ENCODE data around the gene SETX.

SETX gene

GRCh38 chr9:132351404-132352045 is 3.3 kb downstream of the SETX start:
- no peak for DNase-seq

DNA sequence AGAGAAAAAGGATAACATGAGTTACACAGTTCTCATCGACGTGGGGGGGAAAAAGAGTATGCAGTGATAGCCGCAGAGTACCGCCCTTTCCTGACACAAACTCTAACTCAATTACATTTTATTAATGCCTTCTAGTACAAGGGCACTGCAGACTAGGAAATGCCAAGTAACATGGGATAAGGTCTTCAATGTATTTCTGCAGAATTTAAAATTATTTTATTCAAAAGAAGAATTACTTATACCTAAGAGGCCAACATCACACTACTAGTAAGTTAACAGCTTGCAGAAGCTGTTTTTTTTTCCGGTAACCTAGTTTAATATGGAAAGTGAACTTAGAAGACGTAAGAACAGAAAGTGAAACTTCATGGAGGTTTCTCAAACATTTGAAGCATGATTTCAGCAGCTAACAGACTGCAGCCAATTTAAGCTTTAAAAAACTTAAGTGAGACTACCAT is 3.9 kb downstream of the SETX start:
- DNase-seq = no peak

DNA sequence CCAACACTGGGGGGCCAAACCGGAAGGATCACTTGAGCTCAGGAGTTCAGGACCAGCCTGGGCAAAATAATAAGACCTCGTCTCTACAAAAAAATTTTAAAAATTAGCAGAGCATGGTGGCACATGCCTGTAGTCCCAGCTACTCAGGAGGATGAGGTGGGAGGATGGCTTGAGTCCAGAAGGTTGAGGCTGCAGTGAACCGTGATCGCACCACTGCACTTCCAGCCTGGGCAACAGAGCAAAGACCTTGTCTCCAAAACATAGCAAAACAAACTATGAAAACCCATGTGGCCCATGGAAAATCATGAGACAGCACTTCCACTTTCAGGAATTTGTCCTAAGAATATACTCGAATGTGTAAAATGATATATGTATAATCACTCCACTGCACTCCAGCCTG is 6.1 kb downstream of the SETX start:
- no peak for DNase-seq

GRCh38 chr9:132346177-132346576 is 8.6 kb downstream of the SETX start:
- no peak for DNase-seq

- no peak for DNase-seq
These were observed 13.5 kb downstream of the SETX start for GRCh38 chr9:132341177-132341840.

GRCh38 chr9:132334364-132334763 is 20.4 kb downstream of the SETX start:
- DNase-seq = no peak

DNA sequence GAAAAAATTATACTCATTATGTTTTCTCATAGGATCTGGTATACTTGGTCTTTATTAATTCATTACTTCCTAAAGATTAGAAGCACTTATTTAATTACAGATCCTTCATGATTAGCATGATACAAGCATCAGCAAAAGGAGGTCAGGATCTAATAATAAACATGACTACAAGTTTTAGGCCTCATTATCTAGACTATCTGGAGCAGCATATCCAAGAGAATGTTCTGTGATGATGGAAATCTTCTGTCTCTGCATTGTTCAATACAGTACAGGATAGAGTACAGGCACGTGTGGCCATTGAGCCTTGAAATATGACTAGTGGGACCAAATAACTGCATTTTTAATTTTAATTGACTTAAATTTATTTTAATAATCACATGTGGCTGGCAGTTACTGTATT is 21.2 kb downstream of the SETX start:
- DNase-seq = no peak

DNA sequence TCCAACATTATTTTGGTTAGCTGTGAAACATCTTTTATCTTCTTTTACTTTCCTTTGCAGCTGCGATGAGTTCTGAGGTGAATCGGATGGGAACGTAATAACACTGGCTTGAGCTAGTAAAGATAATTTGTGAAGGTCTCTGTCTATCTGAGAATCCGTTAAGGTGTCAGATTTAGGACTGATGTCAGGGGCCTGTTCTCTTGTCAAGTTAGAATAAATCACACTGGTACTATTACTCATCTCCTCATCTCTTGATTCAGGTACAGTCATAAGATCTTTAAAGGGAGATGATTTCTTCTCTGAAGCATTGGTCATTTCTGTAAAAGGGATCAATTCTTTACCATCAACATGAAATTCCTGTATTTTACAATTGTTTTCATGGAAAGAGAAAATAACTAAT is 26.2 kb downstream of the SETX start:
- no peak for DNase-seq

GRCh38 chr9:132327537-132327936 is 27.2 kb downstream of the SETX start:
- no peak for DNase-seq

GRCh38 chr9:132324425-132324824 is 30.4 kb downstream of the SETX start:
- no peak for DNase-seq

- DNase-seq = no peak
These were observed 35.2 kb downstream of the SETX start for GRCh38 chr9:132319421-132320110.

GRCh38 chr9:132312873-132313272 is 41.9 kb downstream of the SETX start:
- DNase-seq = no peak

DNA sequence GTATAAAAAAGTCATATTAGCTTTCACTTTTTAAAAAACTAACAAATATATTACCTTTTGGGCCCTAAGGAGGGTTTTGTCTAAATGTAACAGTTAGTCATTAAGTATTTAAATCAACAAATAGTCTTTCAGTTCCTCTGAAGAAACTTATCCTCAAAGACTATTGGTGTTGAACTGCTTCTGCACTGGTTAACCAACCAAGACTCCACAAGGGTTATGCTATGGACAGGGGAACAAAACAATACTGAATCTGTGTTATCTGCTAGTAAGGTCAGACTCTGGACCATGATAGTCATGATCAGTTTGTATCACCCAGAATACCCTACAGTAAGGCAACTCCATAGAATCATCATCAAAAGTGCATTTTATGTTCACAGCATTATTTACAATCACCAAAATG is 42.4 kb downstream of the SETX start:
- DNase-seq = no peak

DNA sequence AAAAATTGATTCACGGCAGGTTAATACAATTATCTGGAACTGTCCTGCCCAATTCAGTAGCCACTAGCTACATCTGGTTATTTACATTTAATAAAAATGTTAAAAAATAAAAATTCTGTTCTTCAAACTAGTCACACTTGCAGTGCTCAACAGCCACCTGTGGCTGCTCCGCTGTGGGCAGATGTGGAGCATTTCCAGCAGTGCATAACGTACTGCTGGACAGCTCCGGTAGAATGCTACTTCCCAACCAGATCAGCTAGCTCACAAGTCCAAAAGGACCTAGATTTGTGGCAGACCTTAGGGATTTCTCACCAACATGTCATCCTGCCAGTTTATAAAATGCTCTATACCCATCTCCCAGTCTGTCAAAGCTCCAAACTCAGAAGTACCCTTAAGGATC is 42.8 kb downstream of the SETX start:
- no peak for DNase-seq

DNA sequence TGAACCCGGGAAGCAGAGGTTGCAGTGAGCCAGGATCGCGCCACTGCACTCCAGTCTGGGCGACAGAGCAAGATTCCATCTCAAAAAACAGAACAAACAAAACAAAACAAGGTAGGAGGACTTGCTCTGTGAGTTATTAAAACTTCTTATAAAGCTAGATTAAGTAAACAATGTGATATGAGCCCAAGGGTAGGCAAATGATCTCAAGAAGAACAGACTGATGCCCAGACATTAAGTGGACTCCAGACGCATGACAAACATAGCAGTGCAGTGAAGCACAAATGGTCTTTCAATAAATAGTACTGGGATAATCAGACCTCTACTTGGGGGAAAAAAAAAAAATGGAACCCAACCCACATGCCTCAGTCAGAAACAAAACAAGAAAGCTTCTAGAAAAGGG is 45.7 kb downstream of the SETX start:
- DNase-seq = no peak

- DNase-seq = no peak
These were observed 53.3 kb downstream of the SETX start for GRCh38 chr9:132301521-132301920.

GRCh38 chr9:132299221-132299620 is 55.6 kb downstream of the SETX start:
- no peak for DNase-seq

DNA sequence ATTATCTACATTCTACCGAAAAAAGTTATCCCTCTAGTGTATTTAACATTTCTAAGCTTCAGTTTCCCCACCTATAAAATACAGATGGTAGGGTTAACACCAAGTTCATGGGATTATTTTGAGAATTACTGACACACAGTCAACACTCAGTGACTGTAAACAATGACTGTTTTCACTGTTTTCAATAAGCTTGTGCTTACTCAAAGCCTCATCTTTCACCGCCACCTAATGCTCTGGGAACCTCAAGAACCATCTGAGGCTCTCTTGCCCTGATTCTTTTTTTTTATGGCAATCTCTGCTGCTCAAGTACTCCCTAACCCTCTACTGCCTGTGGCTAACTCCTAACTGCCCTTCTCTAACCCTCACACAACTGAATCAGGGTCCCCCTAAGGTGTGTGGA is 59.6 kb downstream of the SETX start:
- DNase-seq = no peak

DNA sequence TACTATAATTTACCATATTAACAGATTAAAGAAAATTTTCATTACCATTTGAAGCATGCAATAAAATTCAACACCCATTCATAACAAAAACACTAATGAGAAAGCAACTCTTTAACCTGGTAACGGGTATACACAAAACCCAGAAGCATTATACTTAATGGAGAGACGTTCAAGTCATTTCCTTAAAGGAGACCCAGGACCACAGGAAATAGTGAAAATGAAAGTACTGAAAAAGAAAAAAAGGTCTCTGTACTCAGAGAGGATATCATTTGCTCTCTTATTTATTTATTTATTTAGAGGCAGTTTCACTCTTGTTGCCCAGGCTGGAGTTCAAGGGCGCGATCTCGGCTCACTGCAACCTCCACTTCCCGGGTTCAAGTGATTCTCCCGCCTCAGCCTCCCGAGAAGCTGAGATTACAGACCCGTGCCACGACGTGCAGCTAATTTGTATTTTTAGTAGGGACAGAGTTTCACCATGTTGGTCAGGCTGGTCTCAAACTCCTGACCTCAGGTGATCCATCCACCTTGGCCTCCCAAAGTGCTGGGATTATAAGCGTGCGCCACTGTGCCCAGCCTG is 61.6 kb downstream of the SETX start:
- no peak for DNase-seq

- DNase-seq = no peak
These were observed 65.8 kb downstream of the SETX start for GRCh38 chr9:132288966-132289365.

GRCh38 chr9:132288361-132288760 is 66.4 kb downstream of the SETX start:
- DNase-seq = no peak

- DNase-seq = no peak
These were observed 67.5 kb downstream of the SETX start for GRCh38 chr9:132287256-132287760.

DNA sequence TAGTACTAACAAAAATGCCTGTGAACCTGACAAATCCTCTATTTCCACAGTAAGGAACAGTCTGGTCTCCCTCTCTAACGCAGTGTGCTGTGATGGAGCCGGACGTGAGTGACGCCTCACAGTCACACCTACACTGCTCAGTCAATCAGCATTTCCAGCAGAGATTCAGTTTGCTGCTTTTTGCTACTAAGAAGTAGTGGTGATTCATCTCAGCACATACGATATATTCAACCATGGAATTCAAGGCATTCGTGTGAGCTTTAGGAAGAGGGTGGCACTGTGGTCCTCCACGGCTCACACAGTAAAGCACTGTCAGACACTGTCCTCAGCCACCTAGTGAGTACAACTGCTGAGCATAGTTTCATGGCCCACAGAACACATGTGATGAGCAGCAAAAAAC is 70.9 kb downstream of the SETX start:
- DNase-seq = no peak

DNA sequence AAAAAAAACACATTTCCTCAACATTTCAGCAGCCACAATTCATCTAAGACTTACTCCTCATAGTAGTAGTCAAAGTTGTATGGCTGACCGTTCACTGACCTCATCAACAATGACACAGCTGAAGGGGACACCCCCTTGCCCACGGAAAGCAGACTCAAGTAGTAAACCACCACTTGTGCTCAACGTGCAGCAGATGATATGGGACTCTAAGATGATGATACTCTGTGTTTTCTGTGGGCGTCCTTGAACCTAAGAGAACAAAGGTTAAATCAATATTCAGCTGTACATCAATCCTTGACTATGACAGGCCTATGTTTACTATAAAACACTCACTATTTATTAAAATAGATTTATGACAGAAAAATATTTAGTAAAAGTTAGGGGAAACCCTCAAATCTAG is 71.6 kb downstream of the SETX start:
- DNase-seq = no peak

Measured in SHP77 (cell line).